Measurements from ENCODE around the gene TMEM130. TPM values are rescaled to one million over a fixed set of nuclear protein-coding genes. Genes with fewer than 3 reads are reported as not detected.
A peak's percentile ranks its signal among the peaks of the same experiment; 100 is the strongest.

TMEM130 gene
- total and polyA plus RNA-seq, 2 donors: 2.1 to 9.5 TPM

DNA sequence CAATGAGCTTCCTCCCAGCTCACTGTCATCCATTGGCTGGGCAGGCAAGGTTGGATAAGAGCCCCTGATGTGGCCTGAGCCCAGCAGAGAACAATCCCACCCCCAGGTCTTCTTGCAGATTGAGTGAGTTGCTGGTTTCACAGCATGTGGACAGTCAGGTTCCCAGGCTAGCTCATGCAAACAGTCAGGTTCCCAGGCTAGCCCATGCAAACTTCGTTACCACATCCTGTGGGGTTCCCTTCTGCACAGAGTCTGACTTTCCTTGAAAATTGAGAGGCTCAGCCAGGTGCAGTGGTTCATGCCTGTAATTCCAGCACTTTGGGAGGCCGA lies 67.1 kb downstream of the TMEM130 start:
- H3K27ac ChIP-seq (ENCODE audit: low read depth): no peak overlapping the region
- WGBS: 85% methylated on average over 2 of the region's 2 CpGs

DNA sequence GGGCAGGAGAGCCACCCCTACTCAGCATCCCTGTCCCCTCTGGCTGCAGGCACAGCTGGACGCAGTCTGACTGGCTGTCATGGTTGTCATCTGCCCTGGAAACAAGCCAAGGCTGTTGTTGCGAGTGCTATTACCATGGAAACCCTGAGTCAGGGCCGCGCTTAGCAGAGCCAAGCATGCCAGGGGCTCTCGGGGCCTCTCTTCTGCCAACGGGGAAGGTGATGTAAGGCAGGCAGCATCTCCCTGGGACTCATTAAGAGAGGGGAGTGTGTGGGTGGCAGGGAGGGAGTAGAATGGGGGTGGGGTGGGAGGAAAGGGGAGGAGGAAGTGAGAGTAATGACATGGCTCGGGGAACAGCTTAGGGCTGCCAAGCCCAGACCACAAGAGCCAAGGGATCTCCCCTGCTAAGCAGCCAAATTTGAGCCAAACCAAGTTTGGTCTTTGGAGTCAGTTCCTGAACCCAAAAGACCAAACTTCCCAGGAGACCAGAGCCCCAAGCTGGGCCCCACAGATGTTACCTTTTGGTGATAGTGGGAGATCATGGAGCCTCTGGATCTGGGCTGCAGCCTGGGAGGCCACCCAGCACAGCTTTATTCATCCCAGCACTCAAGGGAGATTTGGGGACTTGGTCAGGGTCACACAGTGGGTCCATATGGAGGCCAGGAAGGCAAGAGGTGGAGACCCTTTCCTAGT lies 67.6 kb downstream of the TMEM130 start:
- H3K27ac ChIP-seq (ENCODE audit: low read depth): no peak overlapping the region
- H3K4me1 ChIP-seq (ENCODE audit: insufficient read depth): no peaks in the 10 kb centered on the region
- no peaks in the 10 kb centered on the region for H3K36me3 ChIP-seq (ENCODE audit: insufficient read depth)
- WGBS: under 1% methylated on average over 7 of the region's 7 CpGs
- DNase-seq (ENCODE audit: extremely low spot score): peak; percentile 69
- H3K4me3 ChIP-seq (ENCODE audit: low read depth, low read length): no peak overlapping the region

More for the DNA sequence above, 67.1 kb downstream of the TMEM130 start:
- Histone ChIP-seq H3K4me3 (ENCODE audit: low read depth, low read length) (no peak overlapping the region), H3K4me1 (ENCODE audit: insufficient read depth) (no peaks in the 10 kb centered on the region), H3K36me3 (ENCODE audit: insufficient read depth) (no peaks in the 10 kb centered on the region)
- no peak for DNase-seq (ENCODE audit: extremely low spot score)

DNA sequence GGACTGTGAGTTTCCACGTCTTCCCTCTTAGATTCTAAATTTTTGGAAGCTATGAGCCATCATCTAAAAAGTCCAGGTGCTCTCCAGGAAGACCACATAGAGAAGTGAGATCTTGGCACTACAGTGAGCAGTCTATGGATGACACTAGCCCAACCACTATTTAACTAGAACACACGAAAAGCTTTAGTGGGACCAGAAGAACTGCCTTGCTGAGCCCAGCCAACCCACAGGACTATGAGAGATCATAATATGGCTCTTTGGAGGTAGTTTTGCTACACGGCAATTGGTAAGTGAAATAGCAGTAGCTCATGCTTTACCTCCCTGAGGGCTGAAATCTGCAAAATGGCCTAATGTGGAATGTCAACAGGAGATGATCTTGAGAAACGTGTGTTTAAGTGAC lies 68.8 kb downstream of the TMEM130 start:
- no peak overlapping the region for H3K27ac ChIP-seq (ENCODE audit: low read depth)
- no peak for DNase-seq (ENCODE audit: extremely low spot score)
- WGBS: 85% methylated on average over 4 of the region's 4 CpGs
- no peak overlapping the region for H3K4me3 ChIP-seq (ENCODE audit: low read depth, low read length)
- H3K4me1 ChIP-seq (ENCODE audit: insufficient read depth): no peaks in the 10 kb centered on the region
- no peaks in the 10 kb centered on the region for H3K36me3 ChIP-seq (ENCODE audit: insufficient read depth)

DNA sequence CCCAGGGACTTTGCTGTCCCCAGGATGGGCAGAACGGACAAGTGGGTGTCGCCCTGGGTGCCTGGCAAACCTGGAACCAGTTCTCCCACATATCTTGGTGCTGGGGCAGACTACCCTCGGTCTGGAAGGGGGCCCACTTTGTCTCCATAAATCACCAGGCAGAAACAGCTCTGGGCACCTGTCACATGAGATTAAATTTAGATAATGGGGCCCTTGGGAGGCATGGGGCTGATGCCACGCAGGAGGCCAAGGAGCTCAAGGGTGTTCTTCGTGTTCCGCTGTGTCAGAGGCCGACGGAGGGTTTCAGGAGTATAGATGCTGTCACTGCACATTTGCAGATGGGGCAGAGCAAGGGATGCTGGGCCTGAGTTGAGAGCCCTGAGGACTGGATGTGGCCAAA lies 72.7 kb downstream of the TMEM130 start:
- peak; percentile 20 for DNase-seq (ENCODE audit: extremely low spot score)
- H3K4me1 ChIP-seq (ENCODE audit: insufficient read depth): no peaks in the 10 kb centered on the region
- WGBS: 60% methylated on average over 8 of the region's 8 CpGs
- H3K27ac ChIP-seq (ENCODE audit: low read depth): no peak overlapping the region
- H3K36me3 ChIP-seq (ENCODE audit: insufficient read depth): no peaks in the 10 kb centered on the region
- H3K4me3 ChIP-seq (ENCODE audit: low read depth, low read length): no peak overlapping the region

Small RNA genes within 50 kb of the gene (small RNA-seq; reads per million reads assigned to genes)
- 240 reads per million, percentile 98 among the genes with 10 or more reads in this experiment for gene MIR3609

Other genes starting within 250 kb of the TMEM130 start
- 35.6 TPM for gene TRRAP, start 8.5 kb upstream of the TMEM130 start, total RNA-seq
- 14.2 TPM for gene TRRAP, start 8.5 kb upstream of the TMEM130 start, polyA plus RNA-seq

Measured in urinary bladder (tissue), 4 donors.